WTC11 (cell line): ENCODE measurements around the gene EHD4. TPM values are rescaled to one million over a fixed set of nuclear protein-coding genes. Genes with fewer than 3 reads are reported as not detected.

ENCODE experiments used
- CBFB ChIP-seq: sonication (generic); formaldehyde crosslinking; IDR thresholded peaks from 2 replicates; pipeline ENCODE4 v1.8.1; 2022; ENCODE audit warnings: mild to moderate bottlenecking, low read depth, missing genetic modification reagents
- ESRRA ChIP-seq: sonication (generic); formaldehyde crosslinking; IDR thresholded peaks from 2 replicates; pipeline ENCODE4 v1.8.1; 2022; ENCODE audit warnings: mild to moderate bottlenecking, missing genetic modification reagents, borderline replicate concordance
- FOXK1 ChIP-seq: sonication (generic); formaldehyde crosslinking; IDR thresholded peaks from 2 replicates; pipeline ENCODE4 v1.8.0; 2022; ENCODE audit warnings: mild to moderate bottlenecking, moderate library complexity, missing genetic modification reagents
- JAZF1 ChIP-seq: fragments of 250-450 bp; sonication (Bioruptor Pico); IDR thresholded peaks from 2 replicates; pipeline ENCODE4 v1.9.0; 2021; ENCODE audit warnings: moderate library complexity, mild to moderate bottlenecking, inconsistent platforms
- NR2C2 ChIP-seq: sonication (generic); formaldehyde crosslinking; IDR thresholded peaks from 2 replicates; pipeline ENCODE4 v1.8.0; 2022; ENCODE audit warnings: mild to moderate bottlenecking, missing genetic modification reagents
- NR3C1 ChIP-seq: sonication (generic); formaldehyde crosslinking; conservative IDR thresholded peaks from 2 replicates; pipeline ENCODE4 v1.8.1; 2023; ENCODE audit warnings: low read depth, mild to moderate bottlenecking, missing genetic modification reagents
- SMAD3 ChIP-seq: sonication (generic); formaldehyde crosslinking; IDR thresholded peaks from 2 replicates; pipeline ENCODE4 v1.8.0; 2022; ENCODE audit warnings: missing genetic modification reagents, mild to moderate bottlenecking, borderline replicate concordance
- SMAD4 ChIP-seq: sonication (generic); formaldehyde crosslinking; IDR thresholded peaks from 2 replicates; pipeline ENCODE4 v1.8.0; 2022; ENCODE audit warnings: mild to moderate bottlenecking, missing genetic modification reagents
- TEAD1 ChIP-seq: sonication (generic); formaldehyde crosslinking; IDR thresholded peaks from 2 replicates; pipeline ENCODE4 v1.8.0; 2022; ENCODE audit warnings: mild to moderate bottlenecking, missing genetic modification reagents
- ZNF263 ChIP-seq: sonication (generic); formaldehyde crosslinking; IDR thresholded peaks from 2 replicates; pipeline ENCODE4 v1.8.1; 2022; ENCODE audit warnings: low read depth, mild to moderate bottlenecking, moderate library complexity, missing genetic modification reagents
- ZNF423 ChIP-seq: fragments of 250-450 bp; sonication (Bioruptor Pico); IDR thresholded peaks from 2 replicates; pipeline ENCODE4 v2.1.2; 2022; ENCODE audit warnings: mild to moderate bottlenecking, moderate library complexity
- total RNA-seq: library from RNA; stranded (reverse); gene quantifications from 3 replicates; pipeline ENCODE4 v1.2.3, GENCODE V29; 2021
- TF ChIP-seq, protein P1 (sequence below): sonication (generic); formaldehyde crosslinking; IDR thresholded peaks from 2 replicates; pipeline ENCODE4 v1.8.0; 2023; ENCODE audit warnings: mild to moderate bottlenecking, missing genetic modification reagents
- TF ChIP-seq, protein P2 (sequence below): sonication (generic); formaldehyde crosslinking; IDR thresholded peaks from 2 replicates; pipeline ENCODE4 v1.8.0; 2022; ENCODE audit warnings: mild to moderate bottlenecking, missing genetic modification reagents
- TF ChIP-seq, protein P3 (sequence below): fragments of 250-450 bp; sonication (Bioruptor Pico); IDR thresholded peaks from 2 replicates; pipeline ENCODE4 v1.9.0; 2021; ENCODE audit warnings: mild to moderate bottlenecking, borderline replicate concordance
- TF ChIP-seq, protein P4 (sequence below): fragments of 200-600 bp; IDR thresholded peaks from 2 replicates; pipeline ENCODE4 v1.8.0; 2022; ENCODE audit warnings: antibody characterized with exemption
- TF ChIP-seq, protein P5 (sequence below): sonication (generic); formaldehyde crosslinking; IDR thresholded peaks from 2 replicates; pipeline ENCODE4 v1.8.1; 2022; ENCODE audit warnings: mild to moderate bottlenecking, missing genetic modification reagents, moderate library complexity, borderline replicate concordance
- TF ChIP-seq, protein P6 (sequence below): sonication (generic); formaldehyde crosslinking; IDR thresholded peaks from 2 replicates; pipeline ENCODE4 v1.8.1; 2022; ENCODE audit warnings: missing genetic modification reagents, borderline replicate concordance
- TF ChIP-seq, protein P7 (sequence below): sonication (generic); formaldehyde crosslinking; IDR thresholded peaks from 2 replicates; pipeline ENCODE4 v1.8.0; 2022; ENCODE audit warnings: mild to moderate bottlenecking, missing genetic modification reagents

Gene EHD4
- total RNA-seq, 1 experiment from 2014 or later = 23.9 TPM

DNA sequence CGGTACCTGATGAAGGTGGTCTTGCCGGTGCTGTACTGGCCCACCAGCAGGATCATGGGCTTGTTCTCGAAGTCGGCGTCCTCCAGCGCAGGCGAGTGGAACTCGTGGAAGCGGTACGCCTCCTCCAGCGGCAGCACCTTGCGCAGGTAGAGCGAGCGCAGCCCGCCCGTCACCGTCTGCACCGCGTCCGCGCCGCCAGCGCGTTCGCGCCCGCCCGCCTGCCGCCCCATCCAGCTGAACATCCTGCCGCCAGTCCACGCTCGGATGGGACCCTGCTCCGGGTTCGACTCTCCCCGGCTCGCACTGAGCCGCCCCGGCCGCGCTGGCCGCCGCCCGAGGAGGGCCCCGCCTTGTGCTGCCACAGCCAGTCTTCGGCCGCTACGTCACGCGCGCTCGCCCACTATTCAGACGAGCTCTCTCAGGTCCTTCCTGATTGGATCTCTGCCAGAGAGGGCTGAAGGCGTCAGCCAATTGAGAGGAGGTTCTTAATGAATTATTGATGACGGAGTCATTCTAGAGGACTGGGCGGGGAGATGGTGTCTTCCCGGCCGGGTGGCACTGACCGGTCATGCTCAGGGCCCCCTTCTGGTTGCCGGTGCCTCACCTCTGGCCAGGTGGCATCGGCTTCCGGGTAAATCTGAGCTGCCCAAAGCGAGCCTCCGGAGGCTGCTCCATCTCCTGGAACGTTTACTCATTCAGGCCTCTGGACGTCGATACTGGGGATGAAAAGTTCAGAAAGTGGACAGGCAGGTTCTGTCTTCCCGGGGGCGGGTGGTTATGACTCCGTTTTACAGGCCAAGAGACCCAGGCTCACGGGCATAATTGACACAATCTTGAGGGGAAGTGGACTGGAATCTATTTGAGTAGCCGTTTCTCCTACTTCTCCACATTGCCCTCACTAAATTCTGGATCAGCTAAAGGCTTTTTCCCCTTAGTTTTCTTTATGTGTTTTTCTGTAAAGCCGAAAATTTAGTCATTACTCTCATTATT, at the start of gene EHD4 (continued):
- TF ChIP-seq, protein P1, sequence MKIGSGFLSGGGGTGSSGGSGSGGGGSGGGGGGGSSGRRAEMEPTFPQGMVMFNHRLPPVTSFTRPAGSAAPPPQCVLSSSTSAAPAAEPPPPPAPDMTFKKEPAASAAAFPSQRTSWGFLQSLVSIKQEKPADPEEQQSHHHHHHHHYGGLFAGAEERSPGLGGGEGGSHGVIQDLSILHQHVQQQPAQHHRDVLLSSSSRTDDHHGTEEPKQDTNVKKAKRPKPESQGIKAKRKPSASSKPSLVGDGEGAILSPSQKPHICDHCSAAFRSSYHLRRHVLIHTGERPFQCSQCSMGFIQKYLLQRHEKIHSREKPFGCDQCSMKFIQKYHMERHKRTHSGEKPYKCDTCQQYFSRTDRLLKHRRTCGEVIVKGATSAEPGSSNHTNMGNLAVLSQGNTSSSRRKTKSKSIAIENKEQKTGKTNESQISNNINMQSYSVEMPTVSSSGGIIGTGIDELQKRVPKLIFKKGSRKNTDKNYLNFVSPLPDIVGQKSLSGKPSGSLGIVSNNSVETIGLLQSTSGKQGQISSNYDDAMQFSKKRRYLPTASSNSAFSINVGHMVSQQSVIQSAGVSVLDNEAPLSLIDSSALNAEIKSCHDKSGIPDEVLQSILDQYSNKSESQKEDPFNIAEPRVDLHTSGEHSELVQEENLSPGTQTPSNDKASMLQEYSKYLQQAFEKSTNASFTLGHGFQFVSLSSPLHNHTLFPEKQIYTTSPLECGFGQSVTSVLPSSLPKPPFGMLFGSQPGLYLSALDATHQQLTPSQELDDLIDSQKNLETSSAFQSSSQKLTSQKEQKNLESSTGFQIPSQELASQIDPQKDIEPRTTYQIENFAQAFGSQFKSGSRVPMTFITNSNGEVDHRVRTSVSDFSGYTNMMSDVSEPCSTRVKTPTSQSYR (CRISPR knock-in tag) = 0 out of 2 replicates have a peak, but pooled peaks have one; percentile 39
- TF ChIP-seq ESRRA (CRISPR knock-in tag) (no peak), JAZF1 (CRISPR knock-in tag) (no peak), TEAD1 (CRISPR knock-in tag) (no peak; the same call in 1 of the 2 replicates), ZNF423 (CRISPR knock-in tag) (no peak), NR3C1 (CRISPR knock-in tag) (no peak), SMAD4 (CRISPR knock-in tag) (no peak), SMAD3 (CRISPR knock-in tag) (no peak), CBFB (CRISPR knock-in tag) (no peak), FOXK1 (CRISPR knock-in tag) (no peak), ZNF263 (CRISPR knock-in tag) (no peak), NR2C2 (no peak)
- TF ChIP-seq, protein P2, sequence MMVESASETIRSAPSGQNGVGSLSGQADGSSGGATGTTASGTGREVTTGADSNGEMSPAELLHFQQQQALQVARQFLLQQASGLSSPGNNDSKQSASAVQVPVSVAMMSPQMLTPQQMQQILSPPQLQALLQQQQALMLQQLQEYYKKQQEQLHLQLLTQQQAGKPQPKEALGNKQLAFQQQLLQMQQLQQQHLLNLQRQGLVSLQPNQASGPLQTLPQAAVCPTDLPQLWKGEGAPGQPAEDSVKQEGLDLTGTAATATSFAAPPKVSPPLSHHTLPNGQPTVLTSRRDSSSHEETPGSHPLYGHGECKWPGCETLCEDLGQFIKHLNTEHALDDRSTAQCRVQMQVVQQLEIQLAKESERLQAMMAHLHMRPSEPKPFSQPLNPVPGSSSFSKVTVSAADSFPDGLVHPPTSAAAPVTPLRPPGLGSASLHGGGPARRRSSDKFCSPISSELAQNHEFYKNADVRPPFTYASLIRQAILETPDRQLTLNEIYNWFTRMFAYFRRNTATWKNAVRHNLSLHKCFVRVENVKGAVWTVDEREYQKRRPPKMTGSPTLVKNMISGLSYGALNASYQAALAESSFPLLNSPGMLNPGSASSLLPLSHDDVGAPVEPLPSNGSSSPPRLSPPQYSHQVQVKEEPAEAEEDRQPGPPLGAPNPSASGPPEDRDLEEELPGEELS (CRISPR knock-in tag) = peak; percentile 82; the same call in 1 of the 2 replicates
- TF ChIP-seq, protein P3, sequence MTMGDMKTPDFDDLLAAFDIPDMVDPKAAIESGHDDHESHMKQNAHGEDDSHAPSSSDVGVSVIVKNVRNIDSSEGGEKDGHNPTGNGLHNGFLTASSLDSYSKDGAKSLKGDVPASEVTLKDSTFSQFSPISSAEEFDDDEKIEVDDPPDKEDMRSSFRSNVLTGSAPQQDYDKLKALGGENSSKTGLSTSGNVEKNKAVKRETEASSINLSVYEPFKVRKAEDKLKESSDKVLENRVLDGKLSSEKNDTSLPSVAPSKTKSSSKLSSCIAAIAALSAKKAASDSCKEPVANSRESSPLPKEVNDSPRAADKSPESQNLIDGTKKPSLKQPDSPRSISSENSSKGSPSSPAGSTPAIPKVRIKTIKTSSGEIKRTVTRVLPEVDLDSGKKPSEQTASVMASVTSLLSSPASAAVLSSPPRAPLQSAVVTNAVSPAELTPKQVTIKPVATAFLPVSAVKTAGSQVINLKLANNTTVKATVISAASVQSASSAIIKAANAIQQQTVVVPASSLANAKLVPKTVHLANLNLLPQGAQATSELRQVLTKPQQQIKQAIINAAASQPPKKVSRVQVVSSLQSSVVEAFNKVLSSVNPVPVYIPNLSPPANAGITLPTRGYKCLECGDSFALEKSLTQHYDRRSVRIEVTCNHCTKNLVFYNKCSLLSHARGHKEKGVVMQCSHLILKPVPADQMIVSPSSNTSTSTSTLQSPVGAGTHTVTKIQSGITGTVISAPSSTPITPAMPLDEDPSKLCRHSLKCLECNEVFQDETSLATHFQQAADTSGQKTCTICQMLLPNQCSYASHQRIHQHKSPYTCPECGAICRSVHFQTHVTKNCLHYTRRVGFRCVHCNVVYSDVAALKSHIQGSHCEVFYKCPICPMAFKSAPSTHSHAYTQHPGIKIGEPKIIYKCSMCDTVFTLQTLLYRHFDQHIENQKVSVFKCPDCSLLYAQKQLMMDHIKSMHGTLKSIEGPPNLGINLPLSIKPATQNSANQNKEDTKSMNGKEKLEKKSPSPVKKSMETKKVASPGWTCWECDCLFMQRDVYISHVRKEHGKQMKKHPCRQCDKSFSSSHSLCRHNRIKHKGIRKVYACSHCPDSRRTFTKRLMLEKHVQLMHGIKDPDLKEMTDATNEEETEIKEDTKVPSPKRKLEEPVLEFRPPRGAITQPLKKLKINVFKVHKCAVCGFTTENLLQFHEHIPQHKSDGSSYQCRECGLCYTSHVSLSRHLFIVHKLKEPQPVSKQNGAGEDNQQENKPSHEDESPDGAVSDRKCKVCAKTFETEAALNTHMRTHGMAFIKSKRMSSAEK = no peak
- TF ChIP-seq, protein P4, sequence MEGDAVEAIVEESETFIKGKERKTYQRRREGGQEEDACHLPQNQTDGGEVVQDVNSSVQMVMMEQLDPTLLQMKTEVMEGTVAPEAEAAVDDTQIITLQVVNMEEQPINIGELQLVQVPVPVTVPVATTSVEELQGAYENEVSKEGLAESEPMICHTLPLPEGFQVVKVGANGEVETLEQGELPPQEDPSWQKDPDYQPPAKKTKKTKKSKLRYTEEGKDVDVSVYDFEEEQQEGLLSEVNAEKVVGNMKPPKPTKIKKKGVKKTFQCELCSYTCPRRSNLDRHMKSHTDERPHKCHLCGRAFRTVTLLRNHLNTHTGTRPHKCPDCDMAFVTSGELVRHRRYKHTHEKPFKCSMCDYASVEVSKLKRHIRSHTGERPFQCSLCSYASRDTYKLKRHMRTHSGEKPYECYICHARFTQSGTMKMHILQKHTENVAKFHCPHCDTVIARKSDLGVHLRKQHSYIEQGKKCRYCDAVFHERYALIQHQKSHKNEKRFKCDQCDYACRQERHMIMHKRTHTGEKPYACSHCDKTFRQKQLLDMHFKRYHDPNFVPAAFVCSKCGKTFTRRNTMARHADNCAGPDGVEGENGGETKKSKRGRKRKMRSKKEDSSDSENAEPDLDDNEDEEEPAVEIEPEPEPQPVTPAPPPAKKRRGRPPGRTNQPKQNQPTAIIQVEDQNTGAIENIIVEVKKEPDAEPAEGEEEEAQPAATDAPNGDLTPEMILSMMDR = no peak
- TF ChIP-seq, protein P5, sequence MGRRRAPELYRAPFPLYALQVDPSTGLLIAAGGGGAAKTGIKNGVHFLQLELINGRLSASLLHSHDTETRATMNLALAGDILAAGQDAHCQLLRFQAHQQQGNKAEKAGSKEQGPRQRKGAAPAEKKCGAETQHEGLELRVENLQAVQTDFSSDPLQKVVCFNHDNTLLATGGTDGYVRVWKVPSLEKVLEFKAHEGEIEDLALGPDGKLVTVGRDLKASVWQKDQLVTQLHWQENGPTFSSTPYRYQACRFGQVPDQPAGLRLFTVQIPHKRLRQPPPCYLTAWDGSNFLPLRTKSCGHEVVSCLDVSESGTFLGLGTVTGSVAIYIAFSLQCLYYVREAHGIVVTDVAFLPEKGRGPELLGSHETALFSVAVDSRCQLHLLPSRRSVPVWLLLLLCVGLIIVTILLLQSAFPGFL (CRISPR knock-in tag) = no peak
- TF ChIP-seq, protein P6, sequence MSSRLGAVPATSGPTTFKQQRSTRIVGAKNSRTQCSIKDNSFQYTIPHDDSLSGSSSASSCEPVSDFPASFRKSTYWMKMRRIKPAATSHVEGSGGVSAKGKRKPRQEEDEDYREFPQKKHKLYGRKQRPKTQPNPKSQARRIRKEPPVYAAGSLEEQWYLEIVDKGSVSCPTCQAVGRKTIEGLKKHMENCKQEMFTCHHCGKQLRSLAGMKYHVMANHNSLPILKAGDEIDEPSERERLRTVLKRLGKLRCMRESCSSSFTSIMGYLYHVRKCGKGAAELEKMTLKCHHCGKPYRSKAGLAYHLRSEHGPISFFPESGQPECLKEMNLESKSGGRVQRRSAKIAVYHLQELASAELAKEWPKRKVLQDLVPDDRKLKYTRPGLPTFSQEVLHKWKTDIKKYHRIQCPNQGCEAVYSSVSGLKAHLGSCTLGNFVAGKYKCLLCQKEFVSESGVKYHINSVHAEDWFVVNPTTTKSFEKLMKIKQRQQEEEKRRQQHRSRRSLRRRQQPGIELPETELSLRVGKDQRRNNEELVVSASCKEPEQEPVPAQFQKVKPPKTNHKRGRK = no peak
- TF ChIP-seq, protein P7, sequence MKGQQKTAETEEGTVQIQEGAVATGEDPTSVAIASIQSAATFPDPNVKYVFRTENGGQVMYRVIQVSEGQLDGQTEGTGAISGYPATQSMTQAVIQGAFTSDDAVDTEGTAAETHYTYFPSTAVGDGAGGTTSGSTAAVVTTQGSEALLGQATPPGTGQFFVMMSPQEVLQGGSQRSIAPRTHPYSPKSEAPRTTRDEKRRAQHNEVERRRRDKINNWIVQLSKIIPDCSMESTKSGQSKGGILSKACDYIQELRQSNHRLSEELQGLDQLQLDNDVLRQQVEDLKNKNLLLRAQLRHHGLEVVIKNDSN (CRISPR knock-in tag) = peak; percentile 65; the same call in 1 of the 2 replicates
